HepG2 (cell line): ENCODE results near the gene MRPL58. TPM values are rescaled to one million over a fixed set of nuclear protein-coding genes. Genes with fewer than 3 reads are reported as not detected.

Experiments
- ARID4A ChIP-seq: sonication (generic); formaldehyde crosslinking; IDR thresholded peaks from 2 replicates; pipeline ENCODE4 v1.5.0; 2020; ENCODE audit warnings: mild to moderate bottlenecking, missing genetic modification reagents, borderline replicate concordance
- DNMT1 ChIP-seq: sonication (generic); formaldehyde crosslinking; IDR thresholded peaks from 2 replicates; pipeline ENCODE4 v1.5.1; 2020; ENCODE audit warnings: mild to moderate bottlenecking, missing genetic modification reagents
- DR1 ChIP-seq: sonication (generic); formaldehyde crosslinking; IDR thresholded peaks from 2 replicates; pipeline ENCODE4 v1.8.0; 2021; ENCODE audit warnings: mild to moderate bottlenecking, missing genetic modification reagents, inconsistent platforms
- HNF1B ChIP-seq: sonication (generic); formaldehyde crosslinking; IDR thresholded peaks from 2 replicates; pipeline ENCODE4 v1.5.1; 2020; ENCODE audit warnings: mild to moderate bottlenecking, moderate library complexity, missing genetic modification reagents
- HNRNPLL ChIP-seq: fragments of 200-400 bp; formaldehyde crosslinking; IDR thresholded peaks from 2 replicates; pipeline ENCODE4 v1.6.1; 2017; ENCODE audit warnings: mild to moderate bottlenecking, low read depth, low read length; ENCODE audit not compliant: poor library complexity, severe bottlenecking
- HOMEZ ChIP-seq: IDR thresholded peaks from 2 replicates; pipeline ENCODE4 v1.6.1; 2016; ENCODE audit warnings: low read depth
- PTBP1 ChIP-seq: fragments of 200-400 bp; formaldehyde crosslinking; IDR thresholded peaks from 2 replicates; pipeline ENCODE4 v1.6.1; 2018; ENCODE audit warnings: low read length, low read depth; ENCODE audit not compliant: poor library complexity, severe bottlenecking
- RFX5 ChIP-seq: IDR thresholded peaks from 2 replicates; pipeline ENCODE4 v1.6.1; 2011; ENCODE audit warnings: low read depth, low read length, improper control_type of control experiment
- SOX13 ChIP-seq, 3 experiments: fragments of 450-650 bp in 1 of 3; sonication (generic) in 1 of 3; formaldehyde crosslinking in 1 of 3; IDR thresholded peaks in 2 of 3; conservative IDR thresholded peaks in 1 of 3; 2 replicates each; pipeline versions ENCODE4 v1.5.0 to v1.6.1; 2016 to 2020; ENCODE audit warnings: antibody characterized with exemption in 1 of 3, mild to moderate bottlenecking in 1 of 3, missing compliant biosample characterization in 1 of 3, missing genetic modification reagents in 1 of 3, moderate library complexity in 1 of 3
- ZBTB2 ChIP-seq: sonication (generic); formaldehyde crosslinking; IDR thresholded peaks from 2 replicates; pipeline ENCODE4 v1.8.0; 2022; ENCODE audit warnings: low read depth, missing genetic modification reagents
- ZNF44 ChIP-seq: sonication (generic); formaldehyde crosslinking; IDR thresholded peaks from 2 replicates; pipeline ENCODE4 v1.5.1; 2020; ENCODE audit warnings: mild to moderate bottlenecking, missing genetic modification reagents
- ZSCAN21 ChIP-seq: sonication (generic); formaldehyde crosslinking; IDR thresholded peaks from 2 replicates; pipeline ENCODE4 v1.8.0; 2022; ENCODE audit warnings: mild to moderate bottlenecking, missing genetic modification reagents, moderate library complexity, borderline replicate concordance
- polyA plus RNA-seq, 8 experiments: library from polyadenylated mRNA; depleted of rRNA in 3 of 8; stranded (reverse) in 7 of 8; unstranded in 1 of 8; fragments of >200 nt; fragmentation: Illumina TruSeq in 4 of 8; extraction: Trizol in 4 of 8; gene quantifications; 2 replicates each; pipeline versions ENCODE4 v1.2.1 to v1.2.3, GENCODE V29; 2011 to 2016; ENCODE audit warnings: low read depth in 4 of 8, missing spikeins in 1 of 8, mixed read lengths in 1 of 8; ENCODE audit not compliant: insufficient read depth in 1 of 8
- total RNA-seq, 5 experiments: library from RNA; depleted of rRNA; stranded (reverse); fragments of >200 nt; fragmentation: Illumina TruSeq; extraction: Trizol; gene quantifications; 2 replicates each; pipeline ENCODE4 v1.2.3, GENCODE V29; 2016; ENCODE audit warnings: low read depth in 1 of 5

The MRPL58 gene
- total and polyA plus RNA-seq, 2 of the 13 experiments (the other 11 are each of a cell fraction or from before 2014, with no cell fraction given), result 44.9 to 68.9 TPM

GRCh38 chr17:74987418-74987908 lies 25.0 kb upstream of the MRPL58 start, which contains the start of gene CDR2L (continued):
- TF ChIP-seq ZBTB2 (CRISPR knock-in tag), result no peak
- TF ChIP-seq DR1 (CRISPR knock-in tag), result no peak
- TF ChIP-seq ZSCAN21 (CRISPR knock-in tag), result peak; percentile 81
- no peak for TF ChIP-seq ZNF44 (CRISPR knock-in tag)
- no peak for TF ChIP-seq DNMT1 (CRISPR knock-in tag)
- TF ChIP-seq ARID4A (CRISPR knock-in tag), result no peak
- TF ChIP-seq PTBP1, result no peak
- TF ChIP-seq HNRNPLL, result peak; percentile 82
- no peak for TF ChIP-seq RFX5
- TF ChIP-seq SOX13 (IDR thresholded peaks at IDR 0.05), result no peak
- TF ChIP-seq SOX13 (CRISPR knock-in tag; conservative IDR thresholded peaks at IDR 0.05 in 1 of 2, IDR thresholded peaks at IDR 0.05 in 1 of 2), result 0 out of 4 replicates have a peak, but pooled peaks of 1 of the 2 experiments have one; percentile 2
- TF ChIP-seq HOMEZ (CRISPR knock-in tag), result no peak
- TF ChIP-seq HNF1B (CRISPR knock-in tag), result no peak
